HFF-Myc (cell line): ENCODE data around the gene RNASET2.

ENCODE experiments used
- DNase-seq: peaks from one replicate; pipeline ENCODE4 v3.0.0-alpha.2; 2011; ENCODE audit warnings: low read depth; ENCODE audit errors: extremely low read depth
- H3K4me3 ChIP-seq: replicated peaks from 2 replicates; pipeline ENCODE4 v1.5.1; 2011; ENCODE audit warnings: low read depth, mild to moderate bottlenecking, control low read depth, low read length
- TF ChIP-seq, protein P1 (sequence below): IDR thresholded peaks from 2 replicates; pipeline ENCODE4 v1.5.1; 2012; ENCODE audit warnings: mild to moderate bottlenecking, low read depth, low read length, control low read depth; ENCODE audit errors: missing control alignments

RNASET2 gene

DNA sequence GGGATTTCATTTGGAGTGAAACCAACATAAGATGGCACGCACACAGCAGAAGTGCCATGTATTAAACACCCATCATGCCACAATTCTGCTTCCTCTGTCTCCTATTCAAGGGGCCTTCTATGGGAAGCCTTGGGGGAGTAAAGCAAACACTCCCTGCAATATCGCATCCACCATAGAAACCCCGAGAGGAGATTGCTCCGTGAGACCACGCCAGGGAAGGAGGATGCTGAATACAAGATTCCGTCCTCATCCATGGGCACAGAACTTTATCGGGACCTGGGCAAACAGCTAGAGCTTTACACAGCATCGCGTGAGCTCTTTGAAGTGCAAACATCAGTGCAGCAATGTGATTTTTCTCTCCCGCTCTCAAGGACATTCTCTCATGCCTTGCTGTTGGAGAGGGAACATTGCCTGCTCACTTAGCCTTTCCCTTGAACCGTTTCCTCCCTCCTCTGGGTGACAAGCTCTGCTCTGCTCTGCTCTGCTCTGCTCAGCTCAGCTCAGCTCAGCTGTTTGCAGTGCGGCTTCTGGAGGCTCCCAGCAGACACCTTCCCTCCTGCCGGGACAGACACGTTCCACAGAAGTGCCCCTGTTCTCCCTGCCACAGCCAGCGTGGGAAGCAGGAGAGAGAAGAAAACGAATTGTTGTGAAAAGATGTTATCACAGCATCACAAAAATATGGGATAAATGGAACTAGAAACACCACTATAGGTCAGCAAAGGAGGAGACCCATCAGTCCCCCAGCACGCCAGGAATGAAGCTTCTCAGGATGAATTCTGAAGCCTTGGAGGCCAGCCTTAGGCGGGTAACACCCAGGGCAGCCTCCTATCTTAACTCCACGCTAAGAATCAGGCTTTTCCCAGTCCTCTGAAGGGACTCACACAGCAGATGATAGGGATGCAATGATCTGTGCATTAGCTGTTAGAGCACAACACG is 48.2 kb downstream of the RNASET2 start:
- no peak for DNase-seq
- TF ChIP-seq, protein P1, sequence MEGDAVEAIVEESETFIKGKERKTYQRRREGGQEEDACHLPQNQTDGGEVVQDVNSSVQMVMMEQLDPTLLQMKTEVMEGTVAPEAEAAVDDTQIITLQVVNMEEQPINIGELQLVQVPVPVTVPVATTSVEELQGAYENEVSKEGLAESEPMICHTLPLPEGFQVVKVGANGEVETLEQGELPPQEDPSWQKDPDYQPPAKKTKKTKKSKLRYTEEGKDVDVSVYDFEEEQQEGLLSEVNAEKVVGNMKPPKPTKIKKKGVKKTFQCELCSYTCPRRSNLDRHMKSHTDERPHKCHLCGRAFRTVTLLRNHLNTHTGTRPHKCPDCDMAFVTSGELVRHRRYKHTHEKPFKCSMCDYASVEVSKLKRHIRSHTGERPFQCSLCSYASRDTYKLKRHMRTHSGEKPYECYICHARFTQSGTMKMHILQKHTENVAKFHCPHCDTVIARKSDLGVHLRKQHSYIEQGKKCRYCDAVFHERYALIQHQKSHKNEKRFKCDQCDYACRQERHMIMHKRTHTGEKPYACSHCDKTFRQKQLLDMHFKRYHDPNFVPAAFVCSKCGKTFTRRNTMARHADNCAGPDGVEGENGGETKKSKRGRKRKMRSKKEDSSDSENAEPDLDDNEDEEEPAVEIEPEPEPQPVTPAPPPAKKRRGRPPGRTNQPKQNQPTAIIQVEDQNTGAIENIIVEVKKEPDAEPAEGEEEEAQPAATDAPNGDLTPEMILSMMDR, result no peak
- H3K4me3 ChIP-seq, result no peak overlapping the region

DNA sequence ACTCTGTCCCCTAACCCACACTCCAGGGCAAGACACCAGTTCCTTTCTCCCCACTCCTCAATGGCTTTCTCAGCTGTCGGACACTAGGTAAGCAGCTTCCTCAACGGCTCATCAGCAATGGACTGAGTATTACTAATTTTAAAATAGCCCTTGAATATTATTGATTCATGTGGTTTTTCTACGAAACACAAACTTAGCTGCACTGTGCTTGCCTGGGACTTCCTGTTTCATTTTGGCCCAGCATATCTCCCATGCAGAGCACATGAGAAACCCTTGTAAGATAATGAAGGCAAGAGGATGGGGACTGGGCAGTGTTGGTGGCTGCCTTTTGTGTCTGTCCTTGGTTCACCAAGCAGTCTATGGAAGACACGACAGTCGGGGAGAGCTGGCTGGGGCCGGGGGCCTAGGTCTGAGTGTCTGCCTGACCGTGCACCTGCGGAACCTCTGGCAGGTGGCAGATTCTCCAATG is 48.9 kb downstream of the RNASET2 start:
- no peak overlapping the region for H3K4me3 ChIP-seq
- TF ChIP-seq, protein P1, result no peak
- no peak for DNase-seq

DNA sequence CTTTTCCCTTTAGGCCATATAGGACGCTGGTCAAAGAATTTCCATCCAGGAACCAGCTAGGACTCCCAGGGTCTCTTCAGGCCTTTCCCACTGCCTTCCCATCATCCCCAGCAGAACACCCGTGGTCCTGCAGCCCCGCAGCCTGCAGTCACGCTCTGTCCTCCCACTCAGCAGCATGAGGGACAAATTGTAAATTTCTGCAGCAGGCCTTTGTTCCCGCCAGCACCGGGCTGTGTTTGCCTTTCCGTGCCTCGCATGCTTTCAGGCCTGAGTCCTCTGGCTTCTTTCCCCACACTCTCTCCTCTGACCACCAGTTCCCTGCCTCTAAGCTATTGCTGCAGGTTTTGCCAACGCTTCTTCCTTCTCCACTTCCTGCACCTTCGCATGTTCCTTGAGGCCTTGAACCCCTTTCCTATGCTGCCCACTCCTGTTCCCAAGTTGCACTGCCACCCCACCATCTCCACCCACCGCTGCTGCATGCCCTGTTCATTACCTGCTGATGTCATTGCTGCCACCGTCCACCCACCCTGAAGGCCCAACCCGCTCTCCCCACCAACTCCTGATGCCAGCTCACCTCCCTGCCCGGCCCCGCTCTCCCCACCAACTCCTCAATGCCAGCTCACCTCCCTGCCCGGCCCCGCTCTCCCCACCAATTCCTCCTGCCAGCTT is 49.8 kb downstream of the RNASET2 start:
- TF ChIP-seq, protein P1, result no peak
- no peak overlapping the region for H3K4me3 ChIP-seq
- DNase-seq, result no peak

DNA sequence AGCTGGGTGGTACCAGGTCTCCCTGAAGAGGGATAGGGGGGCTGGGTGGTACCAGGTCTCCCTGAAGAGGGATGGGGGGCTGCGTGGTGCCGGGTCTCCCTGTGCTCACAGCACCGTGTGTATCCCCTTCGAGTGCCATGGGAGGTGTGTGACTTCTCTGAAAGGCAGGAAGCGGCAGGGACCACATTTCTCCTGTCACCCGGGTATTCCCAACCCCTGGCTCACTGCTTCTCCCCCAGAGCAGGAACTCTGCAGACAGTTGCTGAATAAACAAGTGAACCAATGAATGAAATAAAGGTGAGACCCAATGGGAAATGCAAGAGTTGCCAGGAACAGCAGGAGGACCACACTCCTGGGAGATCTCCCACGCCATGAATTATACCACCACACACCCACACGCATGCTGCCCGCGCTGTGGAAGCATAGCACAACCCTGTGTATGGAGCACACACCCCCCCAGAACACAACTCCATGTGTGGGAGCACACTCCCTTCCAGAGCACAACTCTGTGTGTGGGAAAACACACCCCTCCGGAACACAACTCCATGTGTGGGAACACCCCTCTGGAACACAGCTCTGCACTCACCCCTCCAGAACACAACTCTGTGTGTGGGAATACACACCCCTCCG is 50.7 kb downstream of the RNASET2 start:
- DNase-seq, result no peak
- no peak overlapping the region for H3K4me3 ChIP-seq
- TF ChIP-seq, protein P1, result no peak

DNA sequence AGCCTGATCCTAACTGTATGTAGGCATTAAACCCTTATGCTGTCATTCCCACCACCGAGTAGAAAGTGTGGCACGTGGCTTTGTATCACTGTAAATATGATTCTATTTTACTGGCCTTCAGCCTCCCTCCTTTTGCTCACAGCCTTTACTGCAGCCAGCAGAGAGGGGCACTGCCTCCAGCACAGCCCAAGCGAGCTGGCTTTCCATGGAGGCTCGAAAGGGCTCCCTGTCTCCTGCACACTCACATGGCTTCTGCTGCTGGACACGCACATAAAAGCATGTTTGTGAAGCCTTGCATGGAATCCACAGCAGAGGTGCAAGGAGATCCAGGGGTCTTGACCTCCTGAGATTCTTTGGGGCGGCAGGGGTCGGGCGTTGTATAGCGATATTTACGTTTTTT is 51.3 kb downstream of the RNASET2 start:
- TF ChIP-seq, protein P1, result no peak
- no peak overlapping the region for H3K4me3 ChIP-seq
- DNase-seq, result no peak

DNA sequence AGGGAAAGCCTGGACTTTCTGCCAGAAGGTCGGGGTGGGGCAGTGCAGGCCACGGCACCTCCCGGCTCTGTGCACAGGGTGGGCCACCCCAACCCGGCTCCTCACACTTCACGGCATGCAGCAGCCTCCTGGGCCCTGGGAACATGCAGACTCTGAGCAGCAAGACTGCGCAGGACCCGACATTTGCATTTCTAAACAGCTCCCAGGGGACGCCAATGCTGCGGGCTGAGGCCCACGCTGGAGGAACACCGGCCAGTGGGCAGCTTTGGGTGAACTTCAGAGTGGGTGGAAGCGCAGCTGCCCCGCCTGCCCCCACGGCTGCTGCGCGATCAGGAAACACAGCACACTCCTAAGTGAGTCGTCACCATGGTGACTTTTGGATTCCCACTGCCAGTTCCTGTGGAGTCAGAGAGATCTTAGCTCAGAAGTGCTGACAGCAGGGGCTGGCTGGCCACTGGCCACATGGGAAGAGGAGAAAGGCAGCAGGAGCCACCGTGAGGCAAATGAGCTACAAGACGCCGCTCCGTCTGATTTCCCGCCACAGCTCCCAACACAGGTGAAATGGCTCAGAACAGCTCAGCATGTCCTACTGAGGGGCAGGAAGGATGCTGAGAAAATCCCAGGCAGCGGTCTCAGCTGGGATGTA is 52.1 kb downstream of the RNASET2 start:
- TF ChIP-seq, protein P1, result no peak
- no peak overlapping the region for H3K4me3 ChIP-seq
- no peak for DNase-seq
